Omental fat pad (tissue), 4 donors: ENCODE data around the gene MPL. TPM values are rescaled to one million over a fixed set of nuclear protein-coding genes. Genes with fewer than 3 reads are reported as not detected.

Source experiments
- ATAC-seq: fragments of 150-250 bp; one replicate; pipeline ENCODE4 v1.9.1; 2016; ENCODE audit warnings: mild to moderate bottlenecking, moderate library complexity; ENCODE audit not compliant: low FRiP score
- DNase-seq: peaks from one replicate; pipeline ENCODE4 v3.0.0-alpha.2; 2019; ENCODE audit warnings: low spot score
- total RNA-seq, 4 donors: library from RNA; depleted of rRNA; stranded (reverse); fragments of >200 nt; gene quantifications; one replicate each; pipeline ENCODE4 v1.1.0, GENCODE V29; 2016
- TF ChIP-seq, protein P1 (sequence below), 3 donors: fragments of 450-650 bp; IDR thresholded peaks; one replicate each; pipeline ENCODE4 v1.5.1; 2016 to 2017; ENCODE audit warnings: antibody characterized with exemption in 3 of 3, mild to moderate bottlenecking in 3 of 3, moderate library complexity in 2 of 3

The MPL gene
- total RNA-seq, 4 donors from 2014 or later, result 0.36 to 0.44 TPM; not detected in 2

DNA sequence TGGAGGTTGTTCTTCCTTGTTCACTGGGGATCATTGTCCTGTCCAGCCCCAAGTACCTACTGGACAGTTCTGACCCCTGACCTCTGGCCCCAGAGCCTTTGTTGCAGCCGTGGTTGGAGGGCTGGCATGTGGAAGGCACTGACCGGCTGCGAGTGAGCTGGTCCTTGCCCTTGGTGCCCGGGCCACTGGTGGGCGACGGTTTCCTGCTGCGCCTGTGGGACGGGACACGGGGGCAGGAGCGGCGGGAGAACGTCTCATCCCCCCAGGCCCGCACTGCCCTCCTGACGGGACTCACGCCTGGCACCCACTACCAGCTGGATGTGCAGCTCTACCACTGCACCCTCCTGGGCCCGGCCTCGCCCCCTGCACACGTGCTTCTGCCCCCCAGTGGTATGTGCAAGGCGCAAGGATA, 25.4 kb upstream of the MPL start:
- ATAC-seq, result no peak
- TF ChIP-seq, protein P1, sequence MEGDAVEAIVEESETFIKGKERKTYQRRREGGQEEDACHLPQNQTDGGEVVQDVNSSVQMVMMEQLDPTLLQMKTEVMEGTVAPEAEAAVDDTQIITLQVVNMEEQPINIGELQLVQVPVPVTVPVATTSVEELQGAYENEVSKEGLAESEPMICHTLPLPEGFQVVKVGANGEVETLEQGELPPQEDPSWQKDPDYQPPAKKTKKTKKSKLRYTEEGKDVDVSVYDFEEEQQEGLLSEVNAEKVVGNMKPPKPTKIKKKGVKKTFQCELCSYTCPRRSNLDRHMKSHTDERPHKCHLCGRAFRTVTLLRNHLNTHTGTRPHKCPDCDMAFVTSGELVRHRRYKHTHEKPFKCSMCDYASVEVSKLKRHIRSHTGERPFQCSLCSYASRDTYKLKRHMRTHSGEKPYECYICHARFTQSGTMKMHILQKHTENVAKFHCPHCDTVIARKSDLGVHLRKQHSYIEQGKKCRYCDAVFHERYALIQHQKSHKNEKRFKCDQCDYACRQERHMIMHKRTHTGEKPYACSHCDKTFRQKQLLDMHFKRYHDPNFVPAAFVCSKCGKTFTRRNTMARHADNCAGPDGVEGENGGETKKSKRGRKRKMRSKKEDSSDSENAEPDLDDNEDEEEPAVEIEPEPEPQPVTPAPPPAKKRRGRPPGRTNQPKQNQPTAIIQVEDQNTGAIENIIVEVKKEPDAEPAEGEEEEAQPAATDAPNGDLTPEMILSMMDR (IDR thresholded peaks at IDR 0.05), result no peak
- DNase-seq, result no peak

DNA sequence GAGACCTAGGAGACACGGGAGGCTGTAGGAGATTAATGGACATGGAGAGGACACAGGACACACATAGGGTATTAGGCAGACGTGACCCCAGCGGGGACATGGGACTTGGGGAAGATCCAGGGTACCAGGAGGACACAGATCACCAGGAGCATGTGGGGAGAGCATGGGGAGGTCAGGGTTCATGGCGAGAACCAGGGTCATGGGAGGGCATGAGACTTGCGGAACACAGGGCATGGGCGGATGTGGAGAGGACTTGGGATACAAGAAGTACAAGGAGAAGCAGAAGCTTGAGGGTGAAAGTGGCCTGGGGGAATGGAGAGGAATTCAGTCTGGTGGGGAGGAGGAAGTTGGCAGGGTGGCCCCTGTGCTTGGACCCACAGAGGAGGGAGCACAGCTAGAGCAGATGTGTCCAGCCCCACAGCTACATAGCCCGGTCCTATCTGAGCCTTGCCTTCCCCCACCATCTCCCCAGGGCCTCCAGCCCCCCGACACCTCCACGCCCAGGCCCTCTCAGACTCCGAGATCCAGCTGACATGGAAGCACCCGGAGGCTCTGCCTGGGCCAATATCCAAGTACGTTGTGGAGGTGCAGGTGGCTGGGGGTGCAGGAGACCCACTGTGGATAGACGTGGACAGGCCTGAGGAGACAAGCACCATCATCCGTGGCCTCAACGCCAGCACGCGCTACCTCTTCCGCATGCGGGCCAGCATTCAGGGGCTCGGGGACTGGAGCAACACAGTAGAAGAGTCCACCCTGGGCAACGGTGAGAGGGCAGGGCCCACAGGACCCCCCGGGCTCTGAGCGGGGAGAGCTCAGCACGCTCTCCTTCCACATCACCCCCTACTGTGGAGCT, 24.7 kb upstream of the MPL start:
- TF ChIP-seq, protein P1 (IDR thresholded peaks at IDR 0.05), result no peak
- DNase-seq, result no peak
- no peak for ATAC-seq

DNA sequence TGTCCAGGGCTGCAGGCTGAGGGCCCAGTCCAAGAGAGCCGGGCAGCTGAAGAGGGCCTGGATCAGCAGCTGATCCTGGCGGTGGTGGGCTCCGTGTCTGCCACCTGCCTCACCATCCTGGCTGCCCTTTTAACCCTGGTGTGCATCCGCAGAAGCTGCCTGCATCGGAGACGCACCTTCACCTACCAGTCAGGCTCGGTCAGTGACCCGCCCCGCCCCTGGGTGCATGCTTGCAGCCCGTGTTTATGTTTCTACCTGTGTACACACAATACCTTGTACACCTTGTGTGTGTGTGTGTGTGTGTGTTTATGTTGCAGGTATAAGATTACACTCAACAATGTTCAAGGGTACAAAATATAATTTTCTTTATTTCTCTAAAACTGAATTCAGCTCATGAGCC, 23.8 kb upstream of the MPL start:
- ATAC-seq (no peak), DNase-seq (no peak)
- TF ChIP-seq, protein P1 (IDR thresholded peaks at IDR 0.05), result no peak

DNA sequence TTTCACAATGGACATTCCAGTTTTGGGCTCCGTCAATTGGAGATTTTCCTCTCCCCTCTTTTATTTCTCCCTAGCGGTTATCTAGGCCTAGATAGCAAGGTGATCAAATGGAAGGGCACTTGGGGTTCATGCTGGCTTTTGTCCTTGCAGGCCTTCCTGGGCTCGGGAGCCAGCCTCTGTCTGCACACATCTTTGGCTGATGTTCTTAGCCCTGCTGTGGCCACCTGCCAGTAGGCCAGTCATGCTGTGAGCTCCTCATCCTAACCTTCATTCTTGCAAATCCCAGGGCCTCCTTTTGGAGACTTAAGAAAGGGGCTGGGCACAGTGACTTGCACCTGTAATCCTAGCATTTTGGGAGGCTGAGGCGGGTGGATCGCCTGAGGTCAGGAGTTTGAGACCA, 23.4 kb upstream of the MPL start:
- no peak for DNase-seq
- ATAC-seq, result no peak
- TF ChIP-seq, protein P1 (IDR thresholded peaks at IDR 0.05), result no peak

DNA sequence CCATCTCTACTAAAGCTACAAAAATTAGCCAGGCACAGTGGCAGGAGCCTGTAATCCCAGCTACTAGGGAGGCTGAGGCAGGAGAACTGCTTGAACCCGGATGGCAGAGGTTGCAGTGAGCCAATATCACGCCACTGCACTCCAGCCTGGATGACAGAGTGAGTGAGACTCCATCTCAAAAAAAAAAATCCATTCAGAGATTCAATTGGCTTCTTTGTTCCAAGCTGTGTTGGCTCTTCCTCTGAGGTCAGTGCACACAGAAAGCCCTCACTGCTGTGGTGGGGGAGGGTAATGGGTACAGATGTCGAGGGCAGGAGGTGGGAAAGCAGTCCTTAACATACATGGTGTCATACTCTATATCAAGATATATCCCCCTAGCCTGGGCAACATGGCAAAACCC, 22.1 kb upstream of the MPL start:
- TF ChIP-seq, protein P1 (IDR thresholded peaks at IDR 0.05), result no peak
- DNase-seq, result no peak
- no peak for ATAC-seq

DNA sequence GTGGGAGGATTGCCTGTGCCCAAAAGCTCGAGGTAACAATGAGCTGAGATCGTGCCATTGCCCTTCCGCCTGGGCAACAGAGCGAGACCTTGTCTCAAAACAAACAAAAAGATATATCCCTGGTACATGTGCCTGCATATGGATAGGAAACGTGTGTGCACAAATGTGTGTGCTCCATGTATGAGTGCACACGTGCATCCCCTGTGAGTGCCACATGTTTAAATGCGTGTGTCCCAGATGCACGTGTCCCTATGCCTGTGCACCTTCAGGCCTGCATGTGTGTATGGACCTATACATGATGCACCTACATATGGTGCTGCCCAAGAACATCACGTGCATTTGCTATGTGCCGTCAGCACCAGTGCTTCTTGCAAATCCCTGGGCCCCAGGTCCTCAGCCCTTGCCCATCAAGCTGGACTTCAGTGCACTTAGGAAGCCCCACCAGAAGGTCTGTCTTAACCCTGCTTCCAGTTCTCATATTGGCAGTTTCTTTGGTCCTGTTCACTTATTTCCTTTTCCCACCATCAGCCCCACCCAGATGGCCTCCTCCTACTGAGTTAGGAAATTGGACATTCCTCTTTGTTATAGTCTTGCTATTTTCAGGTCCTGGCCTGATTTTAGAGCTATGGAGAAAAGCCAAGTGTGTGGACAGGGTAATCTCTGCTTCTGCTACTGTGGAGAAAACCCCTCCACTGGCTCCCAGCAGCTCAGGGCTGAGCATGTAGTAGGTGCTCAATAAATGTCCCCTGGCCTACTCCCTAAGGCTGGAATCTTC, 21.5 kb upstream of the MPL start:
- no peak for ATAC-seq
- DNase-seq, result no peak
- TF ChIP-seq, protein P1 (IDR thresholded peaks at IDR 0.05), result no peak
